Limb (tissue), 2 donors: Measurements from ENCODE around the gene ESR2.
"Not testable (repeated sequence)": the region's sequence is repeated elsewhere in the genome, so short reads cannot be mapped to it uniquely, and the experiment has no call there.

ENCODE experiments used
- DNase-seq, 2 donors: peaks; one replicate each; pipeline ENCODE4 v3.0.0-alpha.2; 2016; ENCODE audit errors: extremely low spot score in 2 of 2

Gene ESR2

GRCh38 chr14:64091217-64091616 is 203.0 kb downstream of the ESR2 start:
- DNase-seq, result no peak

DNA sequence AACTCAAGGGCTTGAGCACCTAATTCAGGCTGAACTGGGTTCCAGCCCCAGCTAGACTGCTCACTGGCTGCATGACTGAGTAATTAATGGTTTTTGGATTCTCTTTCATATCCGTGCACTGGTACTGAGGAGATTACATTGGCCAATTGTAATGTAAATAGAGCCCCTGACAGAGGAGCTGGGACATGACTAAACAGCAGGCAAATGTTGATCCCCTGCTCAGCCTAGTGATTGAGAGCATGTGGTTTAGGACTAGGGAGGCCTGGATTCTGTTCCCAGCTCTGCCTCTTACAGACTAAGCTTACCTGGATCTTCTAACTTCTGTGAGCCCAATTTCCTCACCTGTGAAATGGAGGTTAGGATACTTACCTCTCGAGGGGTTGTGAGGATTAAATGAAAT is 204.3 kb downstream of the ESR2 start:
- DNase-seq, result no peak

GRCh38 chr14:64088647-64088964 is 205.6 kb downstream of the ESR2 start:
- DNase-seq, result no peak

- no peak for DNase-seq
These were observed 211.3 kb downstream of the ESR2 start for GRCh38 chr14:64082837-64083236.

DNA sequence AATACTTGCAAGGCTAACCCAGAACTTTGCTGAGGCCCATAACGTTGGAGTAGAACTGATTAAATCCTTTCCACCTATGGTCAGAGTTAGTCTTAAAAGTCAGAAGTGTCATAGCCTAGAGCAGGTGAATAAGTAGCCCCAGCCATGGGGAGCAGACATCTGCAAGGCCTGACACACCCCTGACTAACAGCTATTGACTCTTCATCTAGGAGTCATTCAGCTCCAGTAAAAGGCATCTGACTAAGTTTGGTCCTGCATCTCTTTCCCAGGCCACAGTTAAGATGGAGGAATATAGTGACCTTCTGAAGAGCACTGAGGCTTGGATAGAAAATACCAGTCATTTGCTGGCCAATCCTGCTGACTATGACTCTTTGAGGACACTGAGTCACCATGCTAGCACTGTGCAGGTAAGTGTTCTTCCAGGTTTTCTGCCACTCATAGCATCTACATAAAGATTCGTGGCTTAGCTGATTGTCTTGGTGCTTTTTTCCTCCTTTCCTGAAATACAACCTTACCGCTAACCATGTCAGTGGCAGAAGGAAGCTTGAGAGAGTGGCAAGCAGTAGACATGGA is 212.9 kb downstream of the ESR2 start:
- DNase-seq, result no peak

DNA sequence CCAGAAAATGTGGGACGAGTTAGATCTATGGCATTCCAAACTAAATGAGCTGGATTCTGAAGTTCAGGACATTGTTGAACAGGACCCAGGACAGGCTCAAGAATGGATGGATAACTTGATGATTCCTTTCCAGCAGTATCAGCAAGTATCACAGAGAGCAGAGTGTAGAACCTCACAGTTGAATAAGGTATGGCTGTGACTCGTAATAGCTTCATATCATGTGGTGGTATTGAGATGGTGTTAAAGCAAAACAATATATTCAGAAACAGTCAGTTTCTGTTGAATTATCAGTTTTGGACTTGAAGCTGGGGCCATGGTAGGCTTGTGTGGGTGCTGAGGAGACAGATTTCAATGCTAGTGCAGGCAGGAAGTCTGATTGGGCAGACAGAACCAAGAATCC is 213.7 kb downstream of the ESR2 start:
- no peak for DNase-seq

DNA sequence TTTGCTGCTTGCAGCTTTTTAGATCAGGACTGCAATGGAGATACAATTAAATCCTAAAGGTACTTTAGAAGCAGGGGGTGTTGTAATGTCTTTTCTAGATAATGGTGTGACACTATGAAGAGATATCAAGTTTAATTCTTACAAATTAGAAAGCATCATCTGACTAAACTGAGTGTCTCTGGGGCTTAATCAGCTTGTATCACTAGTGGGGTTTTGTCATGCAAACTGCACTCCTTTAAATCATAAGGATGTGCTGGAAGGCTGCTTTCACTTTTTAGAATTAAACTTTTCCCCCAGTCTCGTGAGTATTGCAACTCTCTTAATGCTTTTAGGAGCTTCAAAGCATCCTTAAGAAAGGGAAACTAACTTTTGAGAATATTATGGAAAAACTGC is 218.6 kb downstream of the ESR2 start:
- DNase-seq, result no peak

- no peak for DNase-seq
These were observed 219.1 kb downstream of the ESR2 start for GRCh38 chr14:64074961-64075612.

- DNase-seq, result no peak
These were observed 224.4 kb downstream of the ESR2 start for GRCh38 chr14:64069634-64070359.

GRCh38 chr14:64064447-64064846 is 229.7 kb downstream of the ESR2 start:
- DNase-seq, result no peak

- DNase-seq, result peak in 1 of 2 donors; percentile 6
These were observed 231.6 kb downstream of the ESR2 start for GRCh38 chr14:64062381-64063115.

DNA sequence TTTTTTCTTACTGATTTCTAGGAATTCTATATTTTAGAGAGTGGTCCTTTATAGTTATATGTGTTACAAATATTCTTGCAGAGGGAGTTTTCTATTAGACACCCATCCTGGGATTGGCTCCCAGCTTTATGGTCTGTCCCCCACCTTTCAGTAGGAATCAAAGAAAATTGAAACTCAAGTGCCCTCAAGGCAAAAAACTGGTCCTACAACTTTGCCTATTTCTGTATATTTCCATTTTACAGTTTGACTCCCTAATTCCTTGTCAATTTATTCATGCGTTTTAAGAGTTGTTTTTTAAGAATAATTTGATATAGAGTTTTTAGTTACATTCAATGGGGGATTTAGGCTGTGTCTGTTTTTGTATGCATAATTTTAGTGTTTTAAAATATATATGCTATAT is 232.5 kb downstream of the ESR2 start:
- no peak for DNase-seq

- no peak for DNase-seq
These were observed 233.1 kb downstream of the ESR2 start for GRCh38 chr14:64061115-64061514.

DNA sequence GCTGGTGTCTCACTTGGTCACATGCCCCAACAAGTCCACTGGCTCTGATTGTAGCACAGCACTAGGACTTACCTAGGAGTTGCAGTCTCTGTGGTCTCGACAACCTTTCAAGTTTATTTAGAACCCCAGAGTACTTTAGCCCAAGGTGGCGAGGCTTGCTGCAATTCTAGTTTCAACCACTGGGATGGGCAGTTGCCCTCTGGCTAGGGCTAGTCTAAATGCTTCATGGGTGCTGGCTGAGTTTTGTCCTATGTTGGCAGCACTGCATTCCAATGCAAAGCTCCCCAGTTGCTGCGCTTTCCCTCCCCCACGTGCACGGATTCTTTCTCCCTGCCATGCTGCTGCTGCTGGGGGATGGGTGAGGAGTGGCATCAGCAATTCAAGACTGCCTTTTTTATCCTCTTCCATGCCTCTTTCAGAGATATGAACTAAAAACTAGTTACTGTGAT is 233.5 kb downstream of the ESR2 start:
- no peak for DNase-seq

DNA sequence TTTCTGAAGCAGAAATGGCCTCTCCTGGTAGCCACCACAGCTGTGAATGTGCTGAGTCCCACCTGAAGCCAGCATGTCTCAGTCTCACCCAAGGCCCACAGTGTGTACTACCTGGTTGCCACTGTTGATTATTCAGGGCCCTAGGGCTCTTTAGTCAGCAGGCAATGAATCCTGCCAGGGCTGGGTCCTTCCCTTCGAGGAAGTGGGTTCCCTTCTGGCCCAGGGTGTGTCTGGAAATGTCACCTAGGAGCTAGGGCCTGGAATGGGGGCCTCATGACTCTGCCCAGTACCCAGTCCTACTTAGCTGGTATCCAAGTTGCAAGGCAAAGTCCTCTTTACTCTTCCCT is 234.0 kb downstream of the ESR2 start:
- no peak for DNase-seq

DNA sequence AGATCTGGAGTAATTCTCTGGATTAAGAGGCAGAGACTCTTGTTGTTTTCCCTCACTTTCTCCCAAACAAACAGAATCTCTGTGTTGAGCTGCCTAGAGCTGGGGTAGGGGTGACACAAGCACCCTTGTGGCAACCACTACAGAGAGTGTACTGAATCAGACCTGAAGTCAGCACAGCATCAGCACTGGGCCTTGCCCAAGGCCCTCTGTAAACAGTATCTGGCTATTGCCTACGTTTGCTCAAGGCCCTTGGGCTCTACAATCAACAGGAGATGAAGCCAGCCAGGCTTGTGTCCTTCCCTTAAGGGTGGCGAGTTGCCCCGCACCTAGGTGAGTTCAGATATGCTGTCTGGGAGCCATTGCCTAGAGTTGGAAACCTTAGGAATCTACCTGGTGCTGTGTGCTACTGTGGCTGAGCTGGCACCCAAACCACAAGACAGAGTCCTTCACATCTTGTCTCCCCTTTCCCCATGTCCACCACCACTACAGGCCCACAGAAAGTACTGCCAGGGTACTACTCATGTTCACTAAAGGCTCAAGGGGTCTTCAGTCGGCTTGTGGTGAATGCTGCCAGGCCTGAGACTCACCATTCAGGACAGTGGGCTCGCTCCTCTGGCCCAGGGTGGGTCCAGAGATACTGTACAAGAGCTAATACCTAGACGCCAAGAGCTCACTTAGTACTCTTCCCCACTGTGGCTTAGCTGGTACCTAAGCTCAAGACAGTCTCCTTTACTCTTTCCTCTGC is 234.5 kb downstream of the ESR2 start:
- no peak for DNase-seq

DNA sequence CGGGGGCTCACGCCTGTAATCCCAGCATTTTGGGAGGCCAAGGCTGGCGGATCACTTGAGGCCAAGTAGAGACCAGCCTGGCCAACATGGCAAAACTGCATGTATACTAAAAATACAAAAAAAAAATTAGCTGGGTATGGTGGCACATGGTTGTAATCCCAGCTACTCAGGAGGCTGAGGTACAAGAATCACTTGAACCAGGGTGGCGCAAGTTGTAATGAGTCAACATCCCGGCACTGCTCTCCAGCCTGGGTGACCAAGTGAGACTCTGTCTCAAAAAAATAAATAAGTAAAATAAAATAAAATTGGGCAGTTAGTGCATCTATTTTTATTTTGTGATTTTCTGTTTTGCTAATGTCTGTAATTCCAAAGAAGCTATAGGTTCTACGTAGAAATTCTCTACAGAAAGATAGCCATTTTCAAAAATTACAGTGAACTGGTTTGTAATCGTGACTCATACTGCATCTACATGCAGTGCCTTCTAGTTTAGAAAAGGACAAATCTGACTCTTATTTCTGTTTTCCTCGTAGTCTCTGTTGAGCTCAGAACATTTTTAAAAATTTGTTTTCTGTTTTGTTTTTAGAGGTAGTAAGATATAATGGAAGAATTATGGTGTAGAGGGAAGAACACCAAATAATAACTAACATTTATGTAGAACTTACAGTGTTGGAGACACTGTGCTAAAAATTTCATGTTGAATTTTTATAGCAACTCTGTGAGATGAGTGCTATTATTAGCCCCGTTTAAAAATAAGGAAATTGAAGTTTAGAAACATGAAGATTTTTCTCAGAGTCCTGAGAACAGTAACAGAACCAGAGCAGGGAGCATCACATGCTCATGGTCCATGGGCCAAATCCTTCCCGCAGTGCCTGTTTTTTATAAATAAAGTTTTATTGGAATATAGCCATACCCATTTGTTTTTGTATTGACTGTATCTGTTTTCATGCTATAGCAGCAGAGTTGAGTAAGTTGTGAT is 240.2 kb downstream of the ESR2 start:
- no peak for DNase-seq

GRCh38 chr14:64049616-64050381 is 244.4 kb downstream of the ESR2 start:
- no peak for DNase-seq

GRCh38 chr14:64045091-64045490 is 249.1 kb downstream of the ESR2 start:
- DNase-seq, result no peak

GRCh38 chr14:64043296-64043695 is 250.9 kb downstream of the ESR2 start:
- DNase-seq, result not testable (repeated sequence)
